Gastrocnemius medialis (tissue), 4 donors: Measurements from ENCODE around the gene CACNA1D.

Source experiments
- POLR2A ChIP-seq, 2 donors: fragments of 450-650 bp; IDR thresholded peaks; one replicate each; pipeline ENCODE4 v1.6.1; 2017; ENCODE audit warnings: antibody characterized with exemption in 2 of 2, mild to moderate bottlenecking in 2 of 2, moderate library complexity in 2 of 2
- TF ChIP-seq, protein P1 (sequence below), 5 experiments: fragments of 450-650 bp in 3 of 5; fragments of 200-600 bp in 2 of 5; sonication (generic) in 2 of 5; IDR thresholded peaks in 4 of 5; conservative IDR thresholded peaks in 1 of 5; 1 replicate in 4 of 5; 2 replicates in 1 of 5; pipeline ENCODE4 v1.5.1; 2016 to 2019; ENCODE audit warnings: antibody characterized with exemption in 5 of 5, mild to moderate bottlenecking in 3 of 5, moderate library complexity in 3 of 5

DNA sequence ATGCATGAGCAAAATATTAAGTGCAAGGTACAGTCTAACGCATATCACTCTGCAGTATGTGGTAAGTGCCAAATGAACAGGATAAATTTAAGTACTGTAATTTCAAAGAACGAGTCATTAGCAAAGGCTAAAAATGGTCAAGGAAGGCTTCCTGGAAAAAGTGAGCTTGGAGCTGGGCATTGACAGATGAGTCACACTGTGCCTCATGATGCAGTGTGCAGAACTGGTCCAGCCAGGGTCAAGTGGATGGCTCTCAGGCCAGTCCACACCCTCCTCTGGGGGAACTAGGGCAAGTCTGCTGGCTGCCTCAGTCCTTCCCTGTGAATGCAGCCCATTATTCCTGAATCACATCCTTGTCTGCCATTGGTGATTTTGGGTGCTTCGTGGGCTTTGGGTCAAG is 76.3 kb downstream of the CACNA1D start:
- TF ChIP-seq, protein P1, sequence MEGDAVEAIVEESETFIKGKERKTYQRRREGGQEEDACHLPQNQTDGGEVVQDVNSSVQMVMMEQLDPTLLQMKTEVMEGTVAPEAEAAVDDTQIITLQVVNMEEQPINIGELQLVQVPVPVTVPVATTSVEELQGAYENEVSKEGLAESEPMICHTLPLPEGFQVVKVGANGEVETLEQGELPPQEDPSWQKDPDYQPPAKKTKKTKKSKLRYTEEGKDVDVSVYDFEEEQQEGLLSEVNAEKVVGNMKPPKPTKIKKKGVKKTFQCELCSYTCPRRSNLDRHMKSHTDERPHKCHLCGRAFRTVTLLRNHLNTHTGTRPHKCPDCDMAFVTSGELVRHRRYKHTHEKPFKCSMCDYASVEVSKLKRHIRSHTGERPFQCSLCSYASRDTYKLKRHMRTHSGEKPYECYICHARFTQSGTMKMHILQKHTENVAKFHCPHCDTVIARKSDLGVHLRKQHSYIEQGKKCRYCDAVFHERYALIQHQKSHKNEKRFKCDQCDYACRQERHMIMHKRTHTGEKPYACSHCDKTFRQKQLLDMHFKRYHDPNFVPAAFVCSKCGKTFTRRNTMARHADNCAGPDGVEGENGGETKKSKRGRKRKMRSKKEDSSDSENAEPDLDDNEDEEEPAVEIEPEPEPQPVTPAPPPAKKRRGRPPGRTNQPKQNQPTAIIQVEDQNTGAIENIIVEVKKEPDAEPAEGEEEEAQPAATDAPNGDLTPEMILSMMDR (IDR thresholded peaks at IDR 0.05 in 4 of 5, conservative IDR thresholded peaks at IDR 0.05 in 1 of 5): no peak
- TF ChIP-seq POLR2A (IDR thresholded peaks at IDR 0.05): no peak
